Heart left ventricle (tissue), 13 donors: ENCODE measurements around the gene PDGFC.

Experiments
- POLR2A ChIP-seq, 2 donors: fragments of 450-650 bp; IDR thresholded peaks; one replicate each; pipeline ENCODE4 v1.6.1; 2017; ENCODE audit warnings: antibody characterized with exemption in 2 of 2, mild to moderate bottlenecking in 2 of 2, moderate library complexity in 2 of 2
- TF ChIP-seq, protein P1 (sequence below), 12 donors: fragments of 200-600 bp; sonication (generic) in 4 of 12; IDR thresholded peaks; one replicate each; pipeline versions ENCODE4 v1.5.0 to v1.8.0; 2018 to 2022; ENCODE audit warnings: antibody characterized with exemption in 12 of 12, mild to moderate bottlenecking in 5 of 12
- donor health status: ischemic (EF 13 %, LVEDD 7.1; RV severe dilation, severe dysfunction).
- donor health status: DM: no; HTN: yes; CAD: no.
- donor health status: DM: no; HTN: no; CAD: no.
- donor health status: ischemic (EF 25% LVEDD 6.9; RV normal size, moderate dysfunction).
- donor health status: ischemic (EF 25% LVEDD 5.7; RV mildly dilated, moderate dysfunction).
- donor health status: ischemic (EF 35%, LVEDD 5.7; RV mildly dilated, moderate dysfunction).
- donor health status: nonischemic (EF 11% LVEDD 7.7; RV severe dilation, severe dysfunction).
- donor health status: DM: yes; HTN: yes; CAD: no.
- donor health status: PGD.
- donor health status: ischemic (EF 29% LVEDD 5.4; RV normal size, mild dysfunction).
- donor health status: nonischemic (EF 23%, LVEDD 6.1; RV moderate dilation, normal function).

DNA sequence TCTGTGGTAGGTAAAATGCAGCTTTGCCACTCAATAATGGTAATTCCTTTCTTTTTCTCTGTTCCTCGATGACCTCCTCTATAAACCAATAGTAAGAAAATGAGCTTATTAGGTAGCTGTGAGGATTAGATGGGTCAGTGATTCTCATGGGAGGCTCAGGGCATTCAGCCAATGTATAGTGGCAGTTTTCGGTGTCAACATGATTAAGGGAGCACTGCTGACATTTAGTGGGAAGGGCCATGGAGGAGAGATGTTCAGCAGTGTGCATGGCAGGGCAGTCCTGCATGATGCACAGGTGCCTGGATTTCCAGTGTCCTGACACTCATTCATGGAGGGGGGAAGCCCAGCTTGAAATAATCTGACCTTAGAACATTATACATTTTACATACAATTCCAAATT is 232.8 kb downstream of the PDGFC start:
- TF ChIP-seq, protein P1, sequence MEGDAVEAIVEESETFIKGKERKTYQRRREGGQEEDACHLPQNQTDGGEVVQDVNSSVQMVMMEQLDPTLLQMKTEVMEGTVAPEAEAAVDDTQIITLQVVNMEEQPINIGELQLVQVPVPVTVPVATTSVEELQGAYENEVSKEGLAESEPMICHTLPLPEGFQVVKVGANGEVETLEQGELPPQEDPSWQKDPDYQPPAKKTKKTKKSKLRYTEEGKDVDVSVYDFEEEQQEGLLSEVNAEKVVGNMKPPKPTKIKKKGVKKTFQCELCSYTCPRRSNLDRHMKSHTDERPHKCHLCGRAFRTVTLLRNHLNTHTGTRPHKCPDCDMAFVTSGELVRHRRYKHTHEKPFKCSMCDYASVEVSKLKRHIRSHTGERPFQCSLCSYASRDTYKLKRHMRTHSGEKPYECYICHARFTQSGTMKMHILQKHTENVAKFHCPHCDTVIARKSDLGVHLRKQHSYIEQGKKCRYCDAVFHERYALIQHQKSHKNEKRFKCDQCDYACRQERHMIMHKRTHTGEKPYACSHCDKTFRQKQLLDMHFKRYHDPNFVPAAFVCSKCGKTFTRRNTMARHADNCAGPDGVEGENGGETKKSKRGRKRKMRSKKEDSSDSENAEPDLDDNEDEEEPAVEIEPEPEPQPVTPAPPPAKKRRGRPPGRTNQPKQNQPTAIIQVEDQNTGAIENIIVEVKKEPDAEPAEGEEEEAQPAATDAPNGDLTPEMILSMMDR (IDR thresholded peaks at IDR 0.05), result no peak
- no peak for TF ChIP-seq POLR2A (IDR thresholded peaks at IDR 0.05)
